ENCODE measurements around the gene SLC5A7. TPM values are rescaled to one million over a fixed set of nuclear protein-coding genes. Genes with fewer than 3 reads are reported as not detected.

SLC5A7 gene
- total RNA-seq: not detected in 2 replicates

GRCh38 chr2:107986278-107987217 is at the start of gene SLC5A7:
SLC5A7 (plus strand) TSS chr2:107986524; CDS start chr2:107988156, 1,632 bp downstream.
- DNase-seq (ENCODE audit: low read depth in 2 of 2): no peak

- no peak for DNase-seq (ENCODE audit: low read depth in 2 of 2)
Observed at GRCh38 chr2:107961395-107961794, 24.9 kb upstream of the SLC5A7 start.

GRCh38 chr2:107964185-107964584 is 22.1 kb upstream of the SLC5A7 start:
- DNase-seq (ENCODE audit: low read depth in 2 of 2): no peak

GRCh38 chr2:107984707-107985106 is 1.6 kb upstream of the SLC5A7 start:
- DNase-seq (ENCODE audit: low read depth in 2 of 2): no peak

- DNase-seq (ENCODE audit: low read depth in 2 of 2): no peak
Observed at GRCh38 chr2:107988108-107988507, 1.8 kb downstream of the SLC5A7 start.

- no peak for DNase-seq (ENCODE audit: low read depth in 2 of 2)
Observed at GRCh38 chr2:107989445-107989844, 3.1 kb downstream of the SLC5A7 start.

GRCh38 chr2:107990718-107991117 is 4.4 kb downstream of the SLC5A7 start:
- DNase-seq (ENCODE audit: low read depth in 2 of 2): no peak

- no peak for DNase-seq (ENCODE audit: low read depth in 2 of 2)
Observed at GRCh38 chr2:107992069-107992468, 5.7 kb downstream of the SLC5A7 start.

GRCh38 chr2:107999158-107999557 is 12.8 kb downstream of the SLC5A7 start:
- no peak for DNase-seq (ENCODE audit: low read depth in 2 of 2)

- DNase-seq (ENCODE audit: low read depth in 2 of 2): no peak
Observed at GRCh38 chr2:108010912-108011591, 24.7 kb downstream of the SLC5A7 start.

GRCh38 chr2:108013305-108013704 is 27.0 kb downstream of the SLC5A7 start:
- DNase-seq (ENCODE audit: low read depth in 2 of 2): no peak

- DNase-seq (ENCODE audit: low read depth in 2 of 2): no peak
Observed at GRCh38 chr2:108022628-108023027, 36.3 kb downstream of the SLC5A7 start.

GRCh38 chr2:108023776-108024175 is 37.5 kb downstream of the SLC5A7 start:
- DNase-seq (ENCODE audit: low read depth in 2 of 2): no peak

- no peak for DNase-seq (ENCODE audit: low read depth in 2 of 2)
Observed at GRCh38 chr2:108026092-108026794, 39.9 kb downstream of the SLC5A7 start.

- DNase-seq (ENCODE audit: low read depth in 2 of 2): no peak
Observed at GRCh38 chr2:108029496-108029895, 43.2 kb downstream of the SLC5A7 start.

- DNase-seq (ENCODE audit: low read depth in 2 of 2): no peak
Observed at GRCh38 chr2:108029912-108030311, 43.6 kb downstream of the SLC5A7 start.

GRCh38 chr2:108031471-108031941 is 45.2 kb downstream of the SLC5A7 start:
- DNase-seq (ENCODE audit: low read depth in 2 of 2): no peak

- no peak for DNase-seq (ENCODE audit: low read depth in 2 of 2)
Observed at GRCh38 chr2:108034843-108035242, 48.5 kb downstream of the SLC5A7 start.

- DNase-seq (ENCODE audit: low read depth in 2 of 2): no peak
Observed at GRCh38 chr2:108048752-108049151, 62.4 kb downstream of the SLC5A7 start.

GRCh38 chr2:108058576-108059137 is 72.3 kb downstream of the SLC5A7 start:
- DNase-seq (ENCODE audit: low read depth in 2 of 2): no peak

- no peak for DNase-seq (ENCODE audit: low read depth in 2 of 2)
Observed at GRCh38 chr2:108061439-108062042, 75.2 kb downstream of the SLC5A7 start.

Data from lung microvascular endothelial cell (primary cell).